Activated CD4-positive, alpha-beta T cell treated with anti-CD3 and anti-CD28 coated beads for 48 hours (primary cell): ENCODE data around the gene CSNK2A3.

ENCODE experiments used
- DNase-seq: peaks from one replicate; pipeline ENCODE4 v3.0.0-alpha.2; 2020

The CSNK2A3 gene

DNA sequence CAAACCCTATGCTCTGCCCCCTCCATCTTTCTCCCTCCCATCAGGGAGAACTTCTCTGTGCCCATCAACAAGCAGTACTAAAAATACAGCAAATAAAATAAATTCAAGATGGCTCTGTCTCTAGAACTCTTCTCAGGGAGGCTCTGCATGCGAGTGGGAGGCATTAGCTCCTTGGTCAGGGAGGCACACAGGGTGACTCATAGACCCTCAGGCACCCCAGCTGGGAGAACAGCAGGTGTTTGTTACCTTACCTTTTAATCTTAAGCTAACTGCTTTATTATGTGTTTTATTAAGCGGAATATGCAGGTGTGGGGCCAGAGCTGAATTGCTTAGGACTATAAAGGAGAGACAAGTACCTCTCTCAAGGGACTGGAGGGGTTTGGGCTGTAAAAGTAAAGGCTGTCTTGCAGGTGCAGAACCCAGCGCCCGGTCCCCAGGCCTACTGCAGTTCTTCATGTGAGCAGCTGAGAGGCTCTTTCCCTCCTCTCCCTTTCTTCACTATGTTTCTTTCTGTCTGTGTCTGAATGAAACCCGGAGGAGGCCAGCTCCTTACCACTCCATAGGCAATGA lies 20.8 kb downstream of the CSNK2A3 start:
- no peak for DNase-seq

DNA sequence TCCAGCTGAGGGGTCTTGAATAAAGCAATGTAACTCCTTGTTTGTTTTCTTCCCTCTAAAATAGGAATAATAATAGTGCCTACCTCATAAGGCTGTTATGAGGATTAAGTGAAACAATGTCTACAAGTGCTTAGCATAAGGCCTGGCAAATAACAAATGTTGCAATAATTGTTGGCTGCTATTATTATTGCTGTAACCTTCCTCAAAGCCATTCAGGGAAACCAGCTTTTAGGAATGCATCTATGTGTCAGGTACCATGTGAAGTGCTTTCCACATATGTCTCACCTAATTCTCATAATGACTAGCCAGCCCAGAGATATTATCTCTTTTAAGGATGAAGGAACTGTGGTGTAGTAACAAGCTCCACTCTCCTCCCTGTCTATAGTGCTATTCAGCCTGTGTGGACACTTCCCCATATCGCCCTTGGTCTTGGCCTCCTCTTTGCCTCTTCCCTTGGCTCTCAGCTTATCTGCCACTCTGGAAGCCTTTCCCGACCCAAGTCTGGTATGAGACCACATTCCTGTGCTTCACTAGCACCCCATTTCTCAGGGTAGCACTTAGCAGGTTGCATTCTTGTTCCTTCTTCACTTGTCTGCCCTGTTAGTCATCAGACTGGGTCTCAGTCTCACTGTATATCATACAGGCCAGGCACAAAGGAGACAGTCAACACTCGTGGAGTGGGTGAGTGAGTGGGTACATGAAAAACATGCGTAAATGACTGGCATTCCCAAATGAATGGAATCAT lies 23.8 kb downstream of the CSNK2A3 start:
- DNase-seq, result no peak

DNA sequence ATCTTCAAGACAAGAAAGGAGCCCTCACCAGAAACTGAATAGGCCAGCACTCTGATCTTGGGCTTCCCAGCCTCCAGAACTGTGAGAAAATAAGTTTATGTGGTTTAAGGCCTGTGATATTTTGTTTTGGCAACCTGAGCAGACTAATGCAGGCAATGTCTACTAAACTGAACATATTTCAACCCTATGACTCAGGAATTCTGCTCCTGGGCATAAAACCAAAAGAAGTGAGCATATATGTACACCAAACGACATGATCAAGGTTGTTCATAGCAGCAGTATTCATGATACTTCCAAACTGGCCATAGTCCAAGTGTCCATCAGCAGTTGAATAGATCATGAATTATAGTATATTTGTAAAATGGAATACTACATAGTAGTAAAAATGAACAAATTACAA lies 29.0 kb downstream of the CSNK2A3 start:
- no peak for DNase-seq

DNA sequence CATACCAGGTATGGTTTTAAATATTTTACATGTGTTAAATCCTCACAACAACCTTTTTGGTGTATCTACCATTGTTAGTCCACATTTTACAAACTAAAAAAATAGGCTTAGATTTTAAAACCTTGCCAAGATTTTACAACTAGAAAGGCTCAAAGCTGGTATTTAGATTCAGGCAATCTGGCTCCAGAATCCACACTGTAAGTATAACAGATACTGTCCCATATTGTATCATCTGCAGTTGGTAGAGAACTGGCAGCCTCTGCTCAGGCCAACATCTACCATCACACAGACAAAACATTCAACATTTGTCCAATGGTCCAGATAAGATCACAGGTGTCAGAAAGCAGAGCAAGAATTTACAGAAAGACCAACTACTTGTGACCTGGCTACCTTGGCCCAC lies 30.9 kb downstream of the CSNK2A3 start:
- DNase-seq, result no peak

DNA sequence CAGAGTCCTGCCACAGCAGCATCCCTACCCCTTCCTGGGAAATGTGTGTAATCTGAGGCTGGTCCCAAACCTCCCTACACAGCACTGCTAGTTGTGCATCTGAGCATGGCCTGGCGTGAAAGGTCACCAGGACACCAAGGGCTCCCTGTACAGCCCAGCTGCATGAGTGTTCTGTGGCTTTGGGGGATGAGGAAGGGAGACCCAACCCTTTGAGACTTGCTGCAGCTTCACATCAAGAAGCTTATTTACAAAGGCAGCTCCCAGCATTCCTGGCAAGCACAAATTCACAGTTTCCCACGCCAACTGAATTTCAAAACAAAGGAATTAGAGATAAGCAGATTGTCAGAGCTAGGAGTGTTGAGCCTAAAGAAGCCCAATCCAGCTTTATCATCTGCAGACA lies 32.2 kb downstream of the CSNK2A3 start:
- DNase-seq, result no peak

DNA sequence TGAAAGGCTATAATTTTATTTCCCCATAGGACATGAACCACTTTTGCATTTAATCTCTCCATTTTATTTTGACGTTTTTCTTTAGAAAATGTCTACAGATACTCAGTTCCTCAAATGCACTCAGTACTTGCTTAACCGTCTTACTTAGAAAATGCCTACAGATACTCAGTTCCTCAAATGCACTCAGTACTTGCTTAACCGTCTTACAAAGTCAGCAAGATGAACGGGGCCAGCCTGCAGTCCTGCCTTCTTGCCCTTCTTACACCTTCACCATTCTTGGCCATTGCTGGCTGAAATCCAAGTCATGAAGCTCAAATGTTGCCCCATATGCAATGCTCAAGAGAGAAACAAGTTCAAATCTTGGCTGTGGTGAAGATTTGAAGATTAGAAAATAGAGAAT lies 34.1 kb downstream of the CSNK2A3 start:
- no peak for DNase-seq

DNA sequence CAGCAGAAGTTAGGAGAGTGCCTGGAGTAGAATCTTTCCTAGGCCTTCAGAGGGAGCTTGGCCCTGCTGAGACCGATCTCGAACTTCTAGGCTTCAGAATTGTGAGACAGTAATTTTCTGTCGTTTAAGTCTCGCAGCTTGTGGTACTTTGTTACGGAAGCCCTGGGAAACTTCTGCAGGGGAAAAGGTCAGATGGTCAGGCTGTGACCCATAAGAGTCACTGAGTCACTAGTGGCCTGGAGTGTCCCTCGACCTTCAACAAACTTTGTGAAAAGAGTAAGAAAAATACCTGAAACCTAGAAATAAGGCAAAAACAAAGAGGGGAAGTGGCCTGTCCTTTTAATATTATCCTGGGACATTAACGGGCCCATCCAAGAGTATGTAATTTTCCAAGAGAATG lies 34.6 kb downstream of the CSNK2A3 start:
- DNase-seq, result no peak

DNA sequence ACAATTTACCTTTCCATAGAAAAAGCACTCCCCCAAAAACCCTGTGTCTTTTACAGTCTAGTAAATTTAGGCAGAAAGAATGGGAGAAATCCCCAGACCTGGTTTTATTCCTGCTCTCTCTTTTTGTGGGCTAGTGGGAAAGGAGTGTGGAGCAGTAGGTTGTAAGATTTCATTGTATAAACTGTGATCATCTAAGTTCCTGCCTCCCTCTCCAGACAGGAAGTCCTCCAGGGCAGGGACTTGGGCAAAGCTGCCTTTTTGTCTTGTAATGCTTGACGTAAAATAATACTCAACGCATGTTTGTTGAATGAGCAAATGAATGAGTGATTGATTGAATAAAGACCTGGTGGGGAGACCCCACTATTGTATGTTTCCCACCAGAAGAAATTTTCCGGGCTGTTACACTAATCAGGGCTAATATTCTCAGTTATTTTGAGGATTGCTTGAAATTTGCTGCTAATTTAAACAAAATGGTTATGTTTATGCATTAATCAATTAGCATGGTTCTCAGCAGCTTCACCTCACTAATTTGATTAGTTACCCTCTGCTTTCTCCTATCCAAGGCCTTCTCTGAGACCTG lies 36.3 kb downstream of the CSNK2A3 start:
- no peak for DNase-seq

DNA sequence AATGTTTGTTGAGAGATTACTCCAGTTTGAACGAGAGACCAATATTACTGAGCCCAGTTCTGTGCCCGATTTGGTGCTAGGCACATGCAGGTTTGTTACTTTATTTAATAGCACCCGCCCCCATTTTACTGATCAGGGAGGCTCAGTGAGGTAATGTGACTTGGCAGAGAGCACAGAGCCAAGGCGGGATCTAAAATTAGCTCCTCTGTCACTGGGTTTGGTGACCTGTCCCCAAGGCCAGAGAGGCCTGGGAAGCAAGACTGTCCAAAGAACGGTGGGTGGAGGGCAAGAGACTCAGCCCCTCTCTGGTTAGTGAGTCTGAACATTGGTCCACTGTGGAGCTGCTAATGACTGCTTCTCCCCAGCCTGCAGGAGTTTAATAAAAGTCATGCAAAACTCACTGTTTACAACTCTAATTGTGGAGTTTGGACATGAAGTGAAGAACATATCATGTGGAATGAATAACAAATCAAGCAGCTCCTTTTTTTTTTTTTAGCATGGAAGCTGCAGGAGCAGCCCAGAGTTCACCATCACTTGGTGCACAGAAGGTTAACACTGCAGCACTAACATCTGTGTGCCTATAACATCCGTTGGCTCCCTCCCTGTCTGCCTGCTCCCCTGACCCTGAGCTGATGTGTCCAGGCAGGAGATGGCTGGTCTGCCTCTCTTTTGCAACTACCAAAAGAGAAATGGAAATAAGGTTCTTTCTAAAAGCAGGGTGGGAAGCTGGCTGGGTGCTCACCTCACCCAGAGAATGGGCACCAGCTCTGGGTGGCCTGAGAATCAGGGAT lies 39.0 kb downstream of the CSNK2A3 start:
- DNase-seq, result no peak

DNA sequence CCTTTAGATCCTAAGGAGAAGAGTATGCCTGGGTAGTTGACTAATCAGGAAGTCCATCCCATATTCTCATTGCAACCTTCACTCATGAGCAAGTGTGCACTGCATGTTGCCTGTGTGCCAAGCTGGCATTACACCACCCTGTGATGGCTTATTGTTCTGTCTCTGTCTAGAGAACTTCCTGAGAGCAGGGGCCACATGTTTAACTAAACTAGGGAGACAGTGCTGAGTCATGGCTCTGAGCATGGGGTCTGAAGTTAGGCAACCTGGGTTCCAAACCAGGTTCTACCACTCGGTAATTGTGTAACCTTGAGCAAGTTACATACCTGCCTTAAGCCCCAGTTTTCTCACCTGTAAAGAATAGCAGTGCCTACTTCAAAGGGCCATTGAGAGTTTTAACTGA lies 39.6 kb downstream of the CSNK2A3 start:
- no peak for DNase-seq

DNA sequence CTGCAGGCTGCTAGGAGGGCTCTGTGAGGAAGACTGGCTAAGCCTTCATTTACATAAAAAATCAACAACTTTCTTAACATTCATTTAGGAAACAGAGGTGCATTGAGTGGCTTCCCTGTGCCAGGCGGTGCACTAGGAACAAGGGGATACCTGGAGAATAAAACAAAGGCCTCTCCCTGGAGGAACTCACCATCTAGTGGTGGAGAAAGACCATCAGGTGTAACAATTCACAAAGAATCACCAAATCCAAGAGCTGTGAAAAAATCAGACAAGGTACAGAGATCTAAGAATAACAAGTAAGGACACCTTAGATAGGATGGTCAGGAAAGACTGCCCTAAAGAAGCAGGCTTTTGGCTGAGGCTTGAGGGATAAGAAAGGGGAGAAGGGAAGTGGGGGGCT lies 40.3 kb downstream of the CSNK2A3 start:
- DNase-seq, result no peak

DNA sequence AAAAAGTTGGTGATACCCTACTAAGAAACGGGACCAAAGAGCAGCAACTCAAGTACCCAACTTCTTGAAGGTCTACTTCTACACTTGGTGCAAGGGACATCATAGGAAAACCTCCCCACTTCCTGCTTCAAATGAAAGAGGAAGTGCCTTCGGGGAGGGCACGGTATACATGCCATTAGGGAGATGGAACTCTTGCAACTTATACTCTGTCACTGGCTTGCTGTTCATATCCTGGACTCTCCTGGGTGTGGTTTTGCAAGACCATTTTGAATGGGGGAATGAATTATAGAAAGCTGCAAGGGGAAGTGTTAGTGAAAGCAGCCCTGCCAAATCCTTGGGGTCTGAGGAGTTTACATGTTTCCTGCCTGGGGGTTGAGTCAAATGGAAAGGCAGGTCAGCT lies 41.9 kb downstream of the CSNK2A3 start:
- no peak for DNase-seq

DNA sequence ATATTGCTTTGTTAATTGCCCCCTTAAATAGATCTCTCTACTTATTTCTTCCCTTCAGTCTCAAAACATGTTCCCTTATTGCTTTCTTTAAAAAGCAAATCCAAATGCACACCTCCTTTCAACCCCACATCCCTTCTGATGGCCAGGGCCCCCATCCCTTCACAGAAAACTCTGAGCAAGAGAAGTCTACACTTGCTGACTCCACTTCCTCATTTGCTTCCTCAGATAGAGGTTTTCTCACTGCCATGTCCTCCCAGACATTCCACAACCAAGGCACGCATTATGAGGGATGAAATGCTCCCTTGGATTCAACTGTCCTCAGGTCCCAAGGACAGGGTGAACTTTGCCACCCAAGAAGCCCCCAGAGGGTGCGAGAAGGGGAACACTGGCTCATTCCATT lies 43.1 kb downstream of the CSNK2A3 start:
- no peak for DNase-seq

DNA sequence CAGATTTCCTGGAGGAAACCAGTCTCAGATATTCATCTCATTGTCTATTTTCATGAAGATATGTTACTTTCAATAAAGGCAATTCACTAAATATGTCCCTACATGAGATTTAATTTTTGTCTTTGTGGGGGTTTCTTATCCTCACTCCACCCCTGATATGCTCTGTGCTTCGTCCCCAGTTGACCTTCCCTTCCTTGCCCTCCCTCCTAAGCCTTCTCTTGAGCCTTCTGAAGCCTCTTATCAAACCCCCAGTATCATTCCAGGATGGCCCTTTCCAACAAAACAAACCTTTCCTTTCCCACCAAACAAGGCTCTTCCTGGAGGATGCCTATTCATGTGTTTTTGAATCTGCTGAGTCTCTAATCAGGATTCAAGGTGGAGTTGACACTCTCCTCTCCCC lies 44.8 kb downstream of the CSNK2A3 start:
- no peak for DNase-seq

DNA sequence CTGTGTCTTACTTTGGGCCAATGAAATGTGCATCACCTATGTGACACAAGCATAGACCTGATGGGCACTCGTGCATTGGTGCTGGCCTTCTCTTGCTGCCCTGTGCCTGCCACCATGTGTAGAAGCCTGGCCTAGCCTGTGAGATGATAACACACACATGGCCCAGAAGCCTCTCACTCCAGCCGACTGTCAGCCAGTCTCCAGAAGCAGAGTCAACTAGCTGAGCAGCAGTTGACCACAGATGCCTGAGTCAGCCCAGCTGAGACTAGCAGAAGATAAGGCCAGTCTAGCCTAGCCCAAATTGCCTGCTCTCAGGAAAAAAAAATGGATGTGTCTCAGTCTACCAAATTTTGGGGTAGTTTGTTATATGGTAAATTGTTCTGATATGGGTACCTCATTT lies 46.2 kb downstream of the CSNK2A3 start:
- no peak for DNase-seq

DNA sequence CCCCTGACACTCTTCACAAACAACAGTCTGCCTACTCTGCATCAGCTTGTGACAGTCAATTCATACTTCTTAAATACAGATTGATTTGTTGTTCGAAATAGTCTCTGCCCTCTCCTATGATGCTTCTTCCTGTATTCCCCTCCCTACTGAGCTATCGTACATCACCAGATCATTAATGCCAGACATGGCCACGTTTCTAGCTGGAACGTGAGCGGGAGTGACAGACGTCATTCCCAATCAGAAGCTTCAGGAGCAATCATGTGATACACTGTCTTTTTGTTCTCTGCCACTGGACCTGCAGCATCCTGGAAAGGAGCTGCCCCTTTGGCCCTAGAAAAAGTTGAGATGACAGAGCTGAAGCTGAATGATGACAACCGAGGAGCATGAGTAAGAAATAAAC lies 48.5 kb downstream of the CSNK2A3 start:
- no peak for DNase-seq

DNA sequence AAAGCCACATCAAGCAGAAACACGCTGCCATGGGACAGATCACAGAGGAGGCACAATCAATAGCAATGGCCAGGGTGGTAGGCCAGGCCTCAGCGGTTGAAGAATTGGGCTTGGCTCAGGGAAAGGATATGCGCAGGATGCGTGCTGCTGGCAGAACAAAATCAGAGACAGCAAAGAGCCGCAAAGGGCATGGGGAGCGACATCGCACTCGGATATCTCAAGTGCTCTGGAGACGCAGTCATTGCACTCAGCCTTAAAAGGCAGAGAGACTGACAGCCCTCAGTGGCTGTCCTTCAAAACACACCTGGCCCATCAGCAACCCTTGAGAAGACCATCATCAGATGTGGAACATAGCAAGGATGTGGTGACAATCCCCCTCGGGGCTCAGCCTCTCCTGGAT lies 50.5 kb downstream of the CSNK2A3 start:
- DNase-seq, result no peak
